GM18909 (cell line): ENCODE measurements around the gene NGF.

Experiments
- ATAC-seq: cut with Tn5 transposase; IDR thresholded peaks from one replicate; pipeline ENCODE4 v1.9.1; 2021; ENCODE audit warnings: mild to moderate bottlenecking; ENCODE audit not compliant: unreplicated experiment, poor library complexity

NGF gene

DNA sequence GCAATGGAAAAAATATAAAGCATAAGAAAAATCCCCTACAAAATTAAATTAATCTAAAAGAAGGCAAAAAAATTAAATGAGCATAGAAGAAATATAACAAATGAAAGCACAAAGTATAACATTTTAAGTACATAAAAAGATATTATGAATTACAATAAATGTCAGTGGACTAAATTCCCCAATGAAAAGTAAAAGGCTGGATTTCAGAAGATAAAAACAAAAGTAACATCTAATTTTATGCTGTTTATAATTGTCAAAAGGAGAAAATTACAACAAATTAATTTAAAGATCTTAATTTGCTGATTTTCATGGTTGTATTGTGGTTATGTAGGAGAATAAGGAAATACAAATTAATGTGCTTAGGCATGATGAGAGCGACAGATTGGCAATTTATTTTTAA, 92.8 kb downstream of the NGF start:
- ATAC-seq: no peak

DNA sequence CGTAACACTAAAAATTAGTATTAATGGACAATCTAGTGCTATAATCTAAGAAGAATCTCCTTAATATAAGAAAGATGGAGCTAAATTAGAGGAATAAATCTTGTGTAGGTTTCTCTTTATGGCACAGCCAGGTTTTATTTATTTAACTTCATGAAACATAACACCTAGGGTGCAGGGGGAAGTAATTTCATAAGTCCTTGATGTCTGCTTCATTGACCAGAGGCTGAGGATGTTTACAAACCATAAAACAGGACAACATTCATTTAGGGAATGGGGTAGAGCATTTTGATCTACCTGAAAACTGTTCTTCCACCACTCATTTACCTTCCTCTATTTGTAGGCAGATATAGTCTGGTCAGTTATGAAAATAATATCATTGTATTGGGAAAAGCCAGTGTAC, 95.5 kb downstream of the NGF start:
- ATAC-seq: no peak

DNA sequence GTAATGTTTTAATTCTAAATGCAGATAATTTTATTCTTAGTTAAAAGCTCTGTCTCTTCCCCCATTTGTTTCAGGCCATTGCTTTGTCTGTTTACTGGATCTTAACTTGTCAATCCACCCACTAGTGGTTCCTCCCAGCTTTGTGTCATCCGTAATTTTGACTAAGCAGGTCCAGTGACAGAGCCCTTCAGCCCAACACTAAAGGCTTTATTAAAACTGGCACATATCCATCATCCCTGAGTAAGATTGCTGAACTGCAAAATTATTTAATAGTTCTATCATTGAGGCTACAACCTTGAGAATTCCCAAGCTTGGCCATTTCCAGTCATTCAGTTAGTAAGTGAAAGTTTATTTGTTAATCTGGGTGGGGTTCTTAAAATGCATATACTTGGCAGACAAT, 96.7 kb downstream of the NGF start:
- no peak for ATAC-seq

DNA sequence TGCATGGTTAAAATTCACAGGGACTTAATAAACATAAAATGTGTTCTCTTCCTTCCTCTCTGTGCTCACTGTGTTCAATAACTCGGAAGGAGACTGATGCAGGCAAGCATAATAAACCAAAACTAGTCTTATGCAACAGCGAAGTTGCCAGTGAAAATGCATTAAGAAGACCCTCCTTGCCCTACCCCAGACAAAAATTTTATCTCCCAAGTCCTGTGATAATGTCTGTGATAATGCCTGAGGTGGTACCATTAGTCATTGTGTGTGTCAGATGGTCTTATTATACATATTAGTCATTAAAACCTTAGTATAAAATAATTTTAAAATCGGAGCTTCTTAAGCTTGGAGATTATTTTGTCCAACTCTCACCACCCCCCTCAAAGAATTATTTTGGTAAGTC, 97.8 kb downstream of the NGF start:
- no peak for ATAC-seq

DNA sequence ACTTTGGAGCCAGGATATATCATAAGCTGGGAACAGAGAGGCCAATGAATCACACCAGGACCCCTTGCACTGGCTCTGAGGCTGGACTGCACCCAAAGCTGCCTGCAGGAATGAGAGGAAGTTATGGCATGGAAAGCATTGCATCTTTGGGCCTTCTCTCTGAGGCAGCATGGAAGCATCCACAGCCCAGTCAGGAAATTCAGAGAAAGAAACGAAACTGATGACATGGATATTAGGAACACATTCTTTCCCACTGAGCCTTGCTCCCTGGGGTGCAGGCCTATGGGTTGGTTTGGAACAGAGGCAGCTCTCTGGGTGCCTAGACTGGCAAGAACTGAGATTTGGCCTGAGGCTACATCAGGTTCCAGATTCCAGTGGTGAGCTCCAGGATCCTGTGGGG, 98.6 kb downstream of the NGF start:
- ATAC-seq: no peak

DNA sequence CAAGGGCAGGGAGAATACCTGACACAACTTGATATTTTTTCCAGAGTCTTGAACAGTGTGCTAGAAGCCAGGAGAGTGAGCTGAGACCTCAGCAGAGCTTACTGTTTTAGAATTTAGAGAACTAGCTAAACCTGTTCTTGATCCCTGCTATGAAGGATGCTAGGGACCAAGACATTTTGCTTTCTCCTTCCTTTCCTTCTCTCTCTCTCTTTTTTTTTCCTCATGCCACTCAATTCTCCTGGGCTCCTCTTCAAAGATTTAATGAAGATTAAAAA, 99.0 kb downstream of the NGF start:
- no peak for ATAC-seq

DNA sequence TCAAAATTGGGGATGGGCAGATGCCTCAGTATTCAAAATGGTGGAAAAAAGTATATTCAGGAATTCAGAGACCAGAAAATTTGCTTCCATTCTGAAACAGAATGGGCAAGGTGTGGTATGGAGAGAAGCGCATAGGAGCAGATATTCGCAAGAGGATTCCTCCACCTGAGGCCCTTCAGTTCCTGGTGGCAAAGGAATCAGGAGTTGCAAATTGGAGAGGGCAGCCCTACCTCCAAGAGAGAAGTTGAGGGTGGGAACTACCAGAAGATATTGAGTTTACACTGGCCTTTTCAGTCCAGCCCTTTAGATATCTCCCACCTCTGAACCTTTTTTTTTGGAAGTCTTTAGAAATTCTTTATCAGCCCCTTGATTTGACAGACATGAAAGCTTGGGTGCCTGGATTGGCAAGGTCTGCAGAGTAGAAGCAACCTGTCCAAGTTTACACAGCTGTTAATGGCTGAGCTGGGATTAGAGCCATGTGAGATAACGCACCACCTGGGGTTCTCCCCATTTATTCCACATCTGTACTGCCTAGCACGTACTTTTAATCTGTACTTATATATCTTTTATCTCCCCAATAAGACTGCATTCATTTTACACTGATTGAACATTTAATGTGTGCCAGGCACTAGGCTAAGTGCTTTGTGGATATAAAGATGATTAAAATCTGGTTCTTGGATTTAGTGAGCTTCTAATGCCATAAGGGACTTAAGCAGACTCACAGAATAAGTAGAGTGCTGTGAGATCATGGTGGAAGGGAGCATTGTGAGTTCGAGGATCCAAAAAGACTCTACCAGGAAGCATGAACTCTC, 99.5 kb downstream of the NGF start:
- ATAC-seq: no peak

DNA sequence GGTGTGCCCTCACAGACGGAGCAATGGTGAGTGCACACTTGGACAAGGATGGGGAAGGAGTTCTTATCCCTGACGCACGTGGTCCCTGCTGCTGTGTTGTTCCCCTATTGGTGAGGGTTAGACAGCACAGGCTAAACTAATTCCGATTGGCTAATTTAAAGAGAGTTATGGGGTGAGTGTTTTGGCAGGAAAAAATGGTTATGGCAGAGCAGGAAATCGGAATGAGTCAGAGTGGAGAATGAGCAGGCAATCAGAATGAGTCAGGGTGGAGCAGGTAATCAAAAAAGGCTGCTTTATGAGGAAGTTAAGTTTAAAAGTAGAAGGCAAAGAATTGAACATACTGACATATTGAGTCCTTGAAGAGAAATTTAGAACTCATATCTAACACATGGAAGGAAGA, 100.5 kb downstream of the NGF start:
- no peak for ATAC-seq

DNA sequence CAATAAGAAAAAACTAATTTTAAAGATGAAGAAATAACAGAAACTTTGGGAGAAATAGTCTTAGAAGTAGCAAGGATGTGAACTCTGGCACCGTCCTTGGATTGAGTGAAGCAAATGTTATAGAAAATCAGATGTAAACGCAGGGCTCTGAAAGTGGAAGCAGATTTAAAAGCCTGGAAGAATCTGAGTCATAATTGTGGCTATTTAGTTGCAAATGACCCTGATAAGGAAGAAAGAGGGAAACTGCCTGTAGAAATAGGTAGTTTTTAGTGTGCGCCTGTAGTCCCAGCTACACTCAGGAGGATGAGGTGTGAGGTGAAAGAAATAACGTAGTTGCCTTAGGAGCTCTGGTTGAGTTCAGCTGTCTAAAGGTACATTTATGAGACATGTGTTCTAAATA, 101.0 kb downstream of the NGF start:
- ATAC-seq: no peak
